WERI-Rb-1 (cell line): Measurements from ENCODE around the gene EIF1.
"Not testable (repeated sequence)": the region's sequence is repeated elsewhere in the genome, so short reads cannot be mapped to it uniquely, and the experiment has no call there.

ENCODE experiments used
- DNase-seq: peaks from one replicate; pipeline ENCODE4 v3.0.0-alpha.2; 2020
- H3K27ac ChIP-seq: fragments of 250-450 bp; sonication (Bioruptor Pico); 2 replicates; pipeline ENCODE4 v1.5.1; 2020; ENCODE audit warnings: mild to moderate bottlenecking, moderate library complexity
- H3K27me3 ChIP-seq: fragments of 250-450 bp; sonication (Bioruptor Pico); 2 replicates; pipeline ENCODE4 v1.5.1; 2021; ENCODE audit warnings: mild to moderate bottlenecking, low read depth, moderate library complexity; ENCODE audit not compliant: insufficient read depth, severe bottlenecking
- H3K36me3 ChIP-seq: fragments of 250-450 bp; sonication (Bioruptor Pico); 2 replicates; pipeline ENCODE4 v1.5.1; 2020; ENCODE audit warnings: mild to moderate bottlenecking, moderate library complexity
- H3K4me3 ChIP-seq: 2 replicates; pipeline ENCODE4 v1.5.1; 2011; ENCODE audit warnings: low read depth, mild to moderate bottlenecking, control low read depth, low read length
- H3K9me3 ChIP-seq: fragments of 250-450 bp; sonication (Bioruptor Pico); 2 replicates; pipeline ENCODE4 v1.5.1; 2021; ENCODE audit warnings: mild to moderate bottlenecking, moderate library complexity; ENCODE audit not compliant: severe bottlenecking
- TF ChIP-seq, protein P1 (sequence below): IDR thresholded peaks from 2 replicates; pipeline ENCODE4 v1.5.1; 2011; ENCODE audit warnings: low read depth, mild to moderate bottlenecking, control low read depth, inconsistent platforms, low read length

Gene EIF1

DNA sequence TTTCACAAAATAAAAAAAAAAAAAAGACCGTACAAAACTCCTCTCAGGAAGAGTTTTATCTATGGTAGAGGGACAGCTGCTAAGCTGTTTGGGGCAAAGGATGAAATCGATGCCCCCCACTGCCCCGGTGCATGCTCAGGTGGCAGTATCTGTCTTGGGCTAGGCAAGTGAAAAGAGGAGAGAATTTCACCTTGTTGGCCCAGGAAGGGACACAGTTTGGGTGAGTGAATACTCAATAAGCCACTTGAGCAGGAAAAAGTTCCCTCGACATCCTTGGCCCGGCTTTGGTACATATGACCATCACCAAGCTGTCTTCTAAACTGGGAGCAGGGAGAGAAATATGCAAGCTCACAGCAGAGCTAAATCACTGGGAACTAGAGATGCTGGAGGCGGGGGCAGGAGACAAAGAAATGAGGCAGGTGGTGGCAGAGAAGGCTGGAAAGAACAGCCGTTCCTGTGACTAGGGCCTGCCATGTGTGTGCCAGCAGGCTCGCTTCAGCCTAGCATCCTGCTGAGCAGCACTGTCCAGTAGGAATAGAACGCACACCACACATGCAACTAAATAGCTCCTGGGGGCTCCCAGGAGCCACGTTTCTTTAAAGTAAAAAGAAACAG, 8.2 kb upstream of the EIF1 start:
- H3K9me3 ChIP-seq, result peaks cover 11% of the 10 kb centered on the region
- H3K27me3 ChIP-seq, result no peaks in the 10 kb centered on the region
- no peak for DNase-seq
- H3K36me3 ChIP-seq, result no peaks in the 10 kb centered on the region
- TF ChIP-seq, protein P1, sequence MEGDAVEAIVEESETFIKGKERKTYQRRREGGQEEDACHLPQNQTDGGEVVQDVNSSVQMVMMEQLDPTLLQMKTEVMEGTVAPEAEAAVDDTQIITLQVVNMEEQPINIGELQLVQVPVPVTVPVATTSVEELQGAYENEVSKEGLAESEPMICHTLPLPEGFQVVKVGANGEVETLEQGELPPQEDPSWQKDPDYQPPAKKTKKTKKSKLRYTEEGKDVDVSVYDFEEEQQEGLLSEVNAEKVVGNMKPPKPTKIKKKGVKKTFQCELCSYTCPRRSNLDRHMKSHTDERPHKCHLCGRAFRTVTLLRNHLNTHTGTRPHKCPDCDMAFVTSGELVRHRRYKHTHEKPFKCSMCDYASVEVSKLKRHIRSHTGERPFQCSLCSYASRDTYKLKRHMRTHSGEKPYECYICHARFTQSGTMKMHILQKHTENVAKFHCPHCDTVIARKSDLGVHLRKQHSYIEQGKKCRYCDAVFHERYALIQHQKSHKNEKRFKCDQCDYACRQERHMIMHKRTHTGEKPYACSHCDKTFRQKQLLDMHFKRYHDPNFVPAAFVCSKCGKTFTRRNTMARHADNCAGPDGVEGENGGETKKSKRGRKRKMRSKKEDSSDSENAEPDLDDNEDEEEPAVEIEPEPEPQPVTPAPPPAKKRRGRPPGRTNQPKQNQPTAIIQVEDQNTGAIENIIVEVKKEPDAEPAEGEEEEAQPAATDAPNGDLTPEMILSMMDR, result no peak
- no peak overlapping the region for H3K27ac ChIP-seq
- H3K4me3 ChIP-seq, result no peak overlapping the region

DNA sequence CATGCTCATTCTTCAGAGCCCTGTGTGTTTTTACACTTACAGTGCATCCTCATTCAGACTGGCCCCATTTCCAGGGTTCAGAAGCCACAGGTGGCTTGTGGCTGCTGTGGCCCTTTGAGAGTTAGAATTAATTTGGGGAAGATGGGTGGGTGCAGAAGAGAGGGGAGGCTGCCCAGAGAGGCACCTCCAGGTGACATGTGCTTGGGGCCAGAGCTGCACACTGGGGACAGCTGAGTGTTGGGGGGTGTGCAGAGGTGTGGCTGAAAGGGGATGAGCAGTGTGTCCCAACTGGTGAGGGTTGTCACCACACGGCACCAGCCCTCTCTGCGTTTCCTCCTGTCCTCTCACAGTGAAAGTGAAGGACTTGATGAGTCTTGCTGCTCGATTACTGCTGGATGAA, 6.9 kb upstream of the EIF1 start:
- DNase-seq, result no peak
- no peak overlapping the region for H3K27ac ChIP-seq
- H3K36me3 ChIP-seq, result no peaks in the 10 kb centered on the region
- TF ChIP-seq, protein P1, result no peak
- H3K9me3 ChIP-seq, result peaks cover 19% of the 10 kb centered on the region
- H3K27me3 ChIP-seq, result no peaks in the 10 kb centered on the region
- no peak overlapping the region for H3K4me3 ChIP-seq

DNA sequence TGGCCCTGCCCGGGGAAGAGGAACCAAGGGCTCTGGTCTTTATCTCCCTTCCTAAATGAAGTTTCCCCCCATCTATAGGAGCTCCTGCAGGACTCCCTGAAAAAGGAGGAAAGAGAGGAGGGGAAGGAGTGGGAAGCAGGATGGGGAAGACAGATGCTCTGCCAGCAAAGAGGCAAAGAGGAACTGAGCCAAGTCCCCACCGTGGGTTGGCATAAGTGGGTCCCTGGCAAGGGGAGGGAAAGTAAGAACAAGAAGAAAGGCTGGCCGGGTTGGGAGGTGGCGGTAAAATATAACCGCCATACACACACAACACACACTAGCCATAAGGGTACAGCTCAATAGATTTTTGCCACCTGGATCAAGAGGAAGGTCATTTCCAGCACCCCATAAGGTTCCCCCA, 6.1 kb upstream of the EIF1 start:
- H3K27ac ChIP-seq, result no peak overlapping the region
- no peaks in the 10 kb centered on the region for H3K36me3 ChIP-seq

DNA sequence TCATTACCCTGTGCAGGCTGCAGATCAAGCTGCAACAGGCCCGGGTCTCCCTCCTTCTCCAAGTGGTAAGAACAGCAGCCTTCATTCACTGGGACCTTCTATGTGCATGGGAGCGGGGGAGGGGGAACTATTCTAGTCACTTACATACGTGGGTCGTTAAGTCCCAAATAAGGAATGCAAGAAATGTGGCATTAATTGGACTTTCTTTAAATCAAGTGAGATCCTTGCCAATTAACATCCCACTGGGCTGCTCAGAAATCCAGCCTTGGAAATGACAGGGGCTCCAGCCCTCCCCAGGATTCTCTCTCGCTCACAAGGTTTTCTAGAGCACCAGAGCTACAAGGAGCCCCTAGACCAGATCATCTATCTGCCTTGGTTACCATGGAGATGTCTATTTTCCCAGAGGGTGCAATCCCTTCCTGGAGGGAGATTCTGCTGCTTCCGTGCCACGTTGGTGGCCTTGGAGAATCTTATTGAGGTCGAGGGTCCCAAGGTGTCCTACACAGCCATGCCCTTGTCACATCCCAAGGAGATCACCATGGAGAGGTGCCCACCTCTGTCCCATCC, 5.2 kb upstream of the EIF1 start:
- Histone ChIP-seq H3K9me3 (peaks cover 16% of the 10 kb centered on the region), H3K27me3 (no peaks in the 10 kb centered on the region), H3K4me3 (no peak overlapping the region), H3K27ac (no peak overlapping the region), H3K36me3 (no peaks in the 10 kb centered on the region)
- TF ChIP-seq, protein P1, result no peak
- DNase-seq, result no peak

More for the DNA sequence above, 6.1 kb upstream of the EIF1 start:
- peaks cover 18% of the 10 kb centered on the region for H3K9me3 ChIP-seq
- TF ChIP-seq, protein P1, result no peak
- H3K4me3 ChIP-seq, result no peak overlapping the region
- no peaks in the 10 kb centered on the region for H3K27me3 ChIP-seq
- no peak for DNase-seq

DNA sequence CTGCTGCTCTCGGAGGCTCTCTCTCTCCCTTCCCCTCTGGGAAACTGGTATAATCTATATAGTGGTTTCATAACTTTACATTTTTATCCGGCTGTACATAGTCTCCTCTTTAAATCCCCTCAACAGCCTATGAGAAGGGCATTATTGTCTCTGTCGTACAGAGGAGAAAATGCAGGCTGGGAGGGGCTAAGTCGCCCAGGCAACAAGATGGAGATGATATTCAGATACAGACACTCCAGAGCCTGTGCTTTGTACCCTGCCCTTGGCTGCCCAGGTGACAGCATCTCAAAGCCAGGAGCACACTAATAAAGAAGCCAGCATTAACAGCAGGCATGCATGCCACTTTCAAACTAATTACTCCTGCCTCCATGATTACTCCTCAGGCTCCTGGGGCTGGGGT, 4.7 kb upstream of the EIF1 start:
- Histone ChIP-seq H3K27ac (no peak overlapping the region), H3K4me3 (no peak overlapping the region), H3K9me3 (peaks cover 16% of the 10 kb centered on the region), H3K27me3 (no peaks in the 10 kb centered on the region), H3K36me3 (peaks cover 3% of the 10 kb centered on the region)
- DNase-seq, result no peak
- TF ChIP-seq, protein P1, result no peak

DNA sequence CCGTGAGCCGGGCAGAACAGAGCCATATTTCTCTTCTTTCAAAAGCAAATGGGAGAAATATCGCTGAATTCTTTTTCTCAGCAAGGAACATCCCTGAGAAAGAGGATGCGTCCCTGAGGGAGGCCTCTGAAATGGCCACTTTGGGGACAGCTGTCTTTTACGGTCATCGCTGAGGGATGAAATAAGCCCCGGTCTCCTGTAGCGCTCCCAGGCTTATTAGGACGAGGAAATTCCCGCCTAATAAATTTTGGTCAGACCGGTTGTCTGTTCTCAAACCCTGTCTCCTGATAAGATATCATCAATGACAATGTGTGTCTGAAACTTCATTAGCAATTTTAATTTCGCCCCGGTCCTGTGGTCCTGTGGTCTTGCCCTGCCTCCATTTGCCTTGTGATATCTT, 2.9 kb upstream of the EIF1 start:
- not testable (repeated sequence) for H3K27me3 ChIP-seq, DNase-seq, H3K4me3 ChIP-seq, H3K27ac ChIP-seq
- Histone ChIP-seq H3K9me3 (peaks cover 16% of the 10 kb centered on the region), H3K36me3 (peaks cover 19% of the 10 kb centered on the region)
